ENCODE measurements around the gene AMACR. TPM values are rescaled to one million over a fixed set of nuclear protein-coding genes. Genes with fewer than 3 reads are reported as not detected.
"Not testable (repeated sequence)": the region's sequence is repeated elsewhere in the genome, so short reads cannot be mapped to it uniquely, and the experiment has no call there.

AMACR gene
- total RNA-seq, 1 donor from 2014 or later, result 12.2 TPM

DNA sequence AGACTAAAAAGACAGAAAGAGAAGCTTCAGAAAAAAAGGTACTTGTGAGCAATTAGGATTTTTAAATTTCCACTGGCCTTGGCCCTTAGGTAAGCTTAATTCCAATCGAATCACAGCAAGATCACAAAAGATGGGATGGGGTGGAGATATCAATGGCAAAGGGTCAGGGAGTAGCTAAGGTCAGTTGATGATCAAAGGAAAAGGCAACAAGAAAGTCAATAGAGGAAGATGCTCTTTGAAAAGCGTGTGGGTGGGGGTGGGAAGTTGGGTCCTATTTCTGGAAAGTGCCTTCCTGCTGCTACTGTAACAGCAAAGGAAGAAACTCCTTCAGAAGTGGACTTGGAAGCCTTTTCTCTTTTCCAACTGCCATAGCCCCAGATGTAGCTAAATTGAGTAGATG is 27.9 kb upstream of the AMACR start:
- intact Hi-C loops (cut with DNase I), result no loop called here
- ATAC-seq (no peak), DNase-seq (no peak)
- H3K9me3 ChIP-seq, result no peaks in the 10 kb centered on the region
- H3K4me1 ChIP-seq, result peaks cover 5% of the 10 kb centered on the region
- TF ChIP-seq, protein P1, sequence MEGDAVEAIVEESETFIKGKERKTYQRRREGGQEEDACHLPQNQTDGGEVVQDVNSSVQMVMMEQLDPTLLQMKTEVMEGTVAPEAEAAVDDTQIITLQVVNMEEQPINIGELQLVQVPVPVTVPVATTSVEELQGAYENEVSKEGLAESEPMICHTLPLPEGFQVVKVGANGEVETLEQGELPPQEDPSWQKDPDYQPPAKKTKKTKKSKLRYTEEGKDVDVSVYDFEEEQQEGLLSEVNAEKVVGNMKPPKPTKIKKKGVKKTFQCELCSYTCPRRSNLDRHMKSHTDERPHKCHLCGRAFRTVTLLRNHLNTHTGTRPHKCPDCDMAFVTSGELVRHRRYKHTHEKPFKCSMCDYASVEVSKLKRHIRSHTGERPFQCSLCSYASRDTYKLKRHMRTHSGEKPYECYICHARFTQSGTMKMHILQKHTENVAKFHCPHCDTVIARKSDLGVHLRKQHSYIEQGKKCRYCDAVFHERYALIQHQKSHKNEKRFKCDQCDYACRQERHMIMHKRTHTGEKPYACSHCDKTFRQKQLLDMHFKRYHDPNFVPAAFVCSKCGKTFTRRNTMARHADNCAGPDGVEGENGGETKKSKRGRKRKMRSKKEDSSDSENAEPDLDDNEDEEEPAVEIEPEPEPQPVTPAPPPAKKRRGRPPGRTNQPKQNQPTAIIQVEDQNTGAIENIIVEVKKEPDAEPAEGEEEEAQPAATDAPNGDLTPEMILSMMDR (IDR thresholded peaks at IDR 0.05), result no peak
- no peaks in the 10 kb centered on the region for H3K36me3 ChIP-seq
- H3K4me3 ChIP-seq, result no peak overlapping the region
- H3K27ac ChIP-seq, result no peak overlapping the region
- no peaks in the 10 kb centered on the region for H3K27me3 ChIP-seq (ENCODE audit: low read depth)

DNA sequence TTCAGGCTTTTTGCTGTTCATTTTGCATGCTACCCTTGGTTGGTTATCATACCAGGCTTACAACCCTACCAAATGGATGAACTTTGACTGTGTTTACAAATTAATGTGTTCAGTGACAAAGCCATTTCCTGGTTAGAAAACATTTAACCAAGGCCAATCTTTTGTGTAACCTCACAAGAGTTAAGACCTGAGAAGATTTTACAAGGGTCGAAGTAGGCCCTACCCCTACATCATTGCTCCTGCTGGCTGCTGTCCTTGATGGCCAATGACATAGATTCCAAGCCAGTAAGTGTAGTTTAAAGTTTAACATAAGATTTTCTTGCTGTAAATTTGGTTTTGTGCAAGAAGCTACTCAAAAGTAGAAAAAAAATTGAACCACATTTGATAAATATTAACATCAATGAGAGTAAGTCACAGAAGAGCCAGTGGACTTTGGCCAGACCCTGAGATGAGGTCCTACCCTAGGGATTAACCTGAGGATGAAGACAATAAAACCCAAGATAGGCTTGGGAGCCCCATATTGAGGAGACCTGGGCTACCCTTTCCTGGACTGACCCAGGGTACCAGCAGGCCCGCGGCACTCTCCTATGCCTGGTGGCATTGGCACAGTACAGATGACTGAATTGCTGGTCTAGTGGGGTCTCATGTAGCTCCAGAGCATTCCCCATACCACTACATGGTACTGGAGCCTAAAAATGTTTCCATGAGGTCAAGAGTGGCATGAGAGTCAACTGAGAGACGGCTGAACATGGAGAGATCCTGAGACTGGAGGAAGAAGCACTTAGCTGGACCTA is 26.9 kb upstream of the AMACR start:
- no peak overlapping the region for H3K4me3 ChIP-seq
- TF ChIP-seq, protein P1 (IDR thresholded peaks at IDR 0.05), result no peak
- no peaks in the 10 kb centered on the region for H3K9me3 ChIP-seq
- intact Hi-C loops (cut with DNase I), result no loop called here
- H3K36me3 ChIP-seq, result no peaks in the 10 kb centered on the region
- peaks cover 5% of the 10 kb centered on the region for H3K4me1 ChIP-seq
- H3K27me3 ChIP-seq (ENCODE audit: low read depth), result no peaks in the 10 kb centered on the region
- no peak overlapping the region for H3K27ac ChIP-seq
- ATAC-seq (no peak), DNase-seq (no peak)

DNA sequence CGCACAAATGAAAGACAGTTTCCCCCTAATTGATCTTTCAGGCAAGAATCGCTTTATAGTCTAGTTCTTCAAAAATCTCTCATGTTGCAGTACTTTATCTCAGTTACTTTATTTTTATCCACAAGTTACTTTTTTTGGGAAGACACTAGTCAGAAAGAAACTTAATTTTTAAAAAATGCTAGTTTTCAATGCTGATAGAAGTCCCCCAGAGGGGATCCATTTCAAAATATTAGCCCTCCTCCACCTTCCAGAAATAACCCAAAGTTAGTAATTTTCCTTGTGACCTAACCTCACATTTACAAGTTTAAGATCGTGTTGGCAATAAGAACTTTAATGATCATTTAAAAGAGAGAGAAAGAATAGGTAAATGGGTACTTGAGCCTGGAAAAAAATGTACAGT is 24.1 kb upstream of the AMACR start:
- DNase-seq, result no peak
- intact Hi-C loops (cut with DNase I), result no loop called here
- Histone ChIP-seq H3K36me3 (no peaks in the 10 kb centered on the region), H3K4me1 (no peaks in the 10 kb centered on the region), H3K4me3 (no peak overlapping the region), H3K27me3 (ENCODE audit: low read depth) (no peaks in the 10 kb centered on the region), H3K9me3 (no peaks in the 10 kb centered on the region), H3K27ac (no peak overlapping the region)
- TF ChIP-seq, protein P1 (IDR thresholded peaks at IDR 0.05), result no peak
- ATAC-seq, result no peak

DNA sequence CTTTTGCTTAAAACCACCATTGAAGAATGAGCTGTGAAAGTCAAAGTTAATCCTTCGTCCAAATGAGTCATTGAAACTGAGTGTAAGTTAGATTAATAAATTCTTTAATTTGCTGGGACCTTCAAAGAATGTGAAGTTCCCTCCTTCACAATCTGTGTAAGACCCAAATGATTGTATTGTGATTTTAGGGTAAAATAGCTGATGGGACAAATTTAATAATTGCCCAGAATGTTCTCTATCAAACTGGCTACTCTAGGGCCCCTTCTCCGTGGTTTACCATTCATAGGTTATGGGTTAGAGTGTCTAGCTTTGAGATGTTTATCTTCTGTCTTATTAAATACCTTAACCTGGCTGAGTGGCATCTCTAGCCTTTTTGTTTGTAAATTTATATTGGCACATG is 23.3 kb upstream of the AMACR start:
- DNase-seq (no peak), ATAC-seq (no peak)
- Histone ChIP-seq H3K4me3 (no peak overlapping the region), H3K27me3 (ENCODE audit: low read depth) (no peaks in the 10 kb centered on the region), H3K9me3 (no peaks in the 10 kb centered on the region), H3K4me1 (no peaks in the 10 kb centered on the region), H3K27ac (no peak overlapping the region), H3K36me3 (no peaks in the 10 kb centered on the region)
- TF ChIP-seq, protein P1 (IDR thresholded peaks at IDR 0.05), result no peak
- intact Hi-C loops (cut with DNase I), result no loop called here

DNA sequence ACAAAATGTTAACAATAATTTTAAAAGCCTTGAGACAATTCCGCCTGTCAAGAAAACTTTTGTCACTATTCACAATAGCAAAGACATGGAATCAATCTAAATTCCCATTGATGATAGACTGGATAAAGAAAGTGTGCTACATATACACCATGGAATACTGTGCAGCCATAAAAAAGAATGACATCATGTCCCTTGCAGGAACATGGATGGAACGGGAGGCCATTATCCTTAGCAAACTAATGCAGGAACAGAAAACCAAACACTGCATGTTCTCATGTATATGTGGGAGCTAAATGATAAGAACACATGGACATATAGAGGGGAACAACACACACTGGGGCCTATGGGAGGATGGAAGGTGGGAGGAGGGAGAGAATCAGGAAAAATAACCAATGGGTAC is 22.7 kb upstream of the AMACR start:
- H3K4me3 ChIP-seq; H3K27ac ChIP-seq; H3K9me3 ChIP-seq; intact Hi-C loops (cut with DNase I); H3K36me3 ChIP-seq; DNase-seq; ATAC-seq; H3K4me1 ChIP-seq; H3K27me3 ChIP-seq (ENCODE audit: low read depth): not testable (repeated sequence)

DNA sequence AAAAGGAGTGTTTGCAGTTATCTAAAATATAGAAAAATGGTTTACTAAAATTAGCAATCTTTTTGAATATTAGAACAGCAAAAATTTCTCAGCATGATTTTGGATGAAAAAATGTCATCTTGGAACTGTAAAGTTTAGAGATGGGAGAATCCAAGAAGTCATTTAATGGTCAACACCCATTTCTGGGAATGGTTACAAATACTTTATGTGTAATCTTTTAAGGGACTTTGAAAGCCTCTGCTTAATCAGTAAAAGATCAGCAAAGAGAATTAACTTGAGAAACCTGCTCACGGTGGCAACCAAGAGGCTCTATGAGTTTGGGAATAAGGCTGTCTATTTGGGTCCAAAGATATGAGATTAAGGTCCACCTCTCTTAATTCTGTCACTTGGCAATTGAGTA is 22.2 kb upstream of the AMACR start:
- DNase-seq (no peak), ATAC-seq (no peak)
- H3K27ac ChIP-seq, result no peak overlapping the region
- intact Hi-C loops (cut with DNase I), result no loop called here
- no peaks in the 10 kb centered on the region for H3K36me3 ChIP-seq
- H3K4me3 ChIP-seq, result no peak overlapping the region
- H3K4me1 ChIP-seq, result no peaks in the 10 kb centered on the region
- TF ChIP-seq, protein P1 (IDR thresholded peaks at IDR 0.05), result no peak
- no peaks in the 10 kb centered on the region for H3K9me3 ChIP-seq
- no peaks in the 10 kb centered on the region for H3K27me3 ChIP-seq (ENCODE audit: low read depth)

All from lower lobe of right lung (tissue), 2 donors.